K562 (cell line): ENCODE results near the gene CCR5AS.

ENCODE experiments used
- ATF7 ChIP-seq: fragments of 450-650 bp; IDR thresholded peaks from 2 replicates; pipeline ENCODE4 v1.7.1; 2014; ENCODE audit warnings: mild to moderate bottlenecking, moderate library complexity
- BRF1 ChIP-seq: IDR thresholded peaks from 3 replicates; pipeline ENCODE4 v1.6.1; 2011; ENCODE audit warnings: borderline replicate concordance, mild to moderate bottlenecking; ENCODE audit not compliant: insufficient read length; ENCODE audit errors: extremely low read depth
- CREB3L1 ChIP-seq: fragments of 450-650 bp; IDR thresholded peaks from 2 replicates; pipeline ENCODE4 v1.6.1; 2014; ENCODE audit warnings: low read depth, mild to moderate bottlenecking, moderate library complexity, borderline replicate concordance
- JUN ChIP-seq, 2 experiments: sonication (generic) in 1 of 2; formaldehyde crosslinking in 1 of 2; IDR thresholded peaks; 2 replicates each; pipeline versions ENCODE4 v1.6.1 to v1.8.0; 2012 to 2022; ENCODE audit warnings: borderline replicate concordance in 2 of 2, mild to moderate bottlenecking in 2 of 2, improper control_type of control experiment in 1 of 2, low read depth in 1 of 2, low read length in 1 of 2, missing genetic modification reagents in 1 of 2
- NBN ChIP-seq: fragments of 450-650 bp; IDR thresholded peaks from 2 replicates; pipeline ENCODE4 v1.6.1; 2016; ENCODE audit warnings: low read depth, mild to moderate bottlenecking
- NFIX ChIP-seq: fragments of 250-450 bp; sonication (Bioruptor Pico); IDR thresholded peaks from 2 replicates; pipeline ENCODE4 v1.4.0; 2020; ENCODE audit warnings: low read depth, mild to moderate bottlenecking, moderate library complexity
- SMARCE1 ChIP-seq: fragments of 450-650 bp; IDR thresholded peaks from 2 replicates; pipeline ENCODE4 v1.7.1; 2016; ENCODE audit warnings: mild to moderate bottlenecking
- YY1 ChIP-seq, 3 experiments: IDR thresholded peaks; 2 replicates each; pipeline ENCODE4 v1.6.1; 2011; ENCODE audit warnings: low read length in 2 of 3, mild to moderate bottlenecking in 2 of 3, moderate library complexity in 2 of 3, borderline replicate concordance in 1 of 3, control low read depth in 1 of 3, low read depth in 1 of 3; ENCODE audit not compliant: insufficient read depth in 3 of 3, insufficient replicate concordance in 2 of 3, control insufficient read depth in 1 of 3, insufficient read length in 1 of 3; ENCODE audit errors: extremely low read depth in 1 of 3
- ZNF512 ChIP-seq: IDR thresholded peaks from 2 replicates; pipeline ENCODE4 v1.6.1; 2016; ENCODE audit warnings: missing genetic modification characterization, missing compliant biosample characterization
- ZNF584 ChIP-seq: fragments of 200-800 bp; sonication (Bioruptor generic); IDR thresholded peaks from 2 replicates; pipeline ENCODE4 v1.6.1; 2016; ENCODE audit warnings: low read depth, mild to moderate bottlenecking, missing genetic modification characterization, missing compliant biosample characterization
- TF ChIP-seq, protein P1 (sequence below): IDR thresholded peaks from 2 replicates; pipeline ENCODE4 v1.6.1; 2014; ENCODE audit warnings: antibody characterized with exemption
- TF ChIP-seq, protein P2 (sequence below): sonication (generic); formaldehyde crosslinking; IDR thresholded peaks from 2 replicates; pipeline ENCODE4 v1.9.0; 2022; ENCODE audit warnings: mild to moderate bottlenecking, missing genetic modification reagents
- TF ChIP-seq, protein P3 (sequence below): fragments of 250-450 bp; sonication (Bioruptor Pico); IDR thresholded peaks from 2 replicates; pipeline ENCODE4 v1.6.1; 2021; ENCODE audit warnings: mild to moderate bottlenecking
- TF ChIP-seq, protein P4 (sequence below): fragments of 250-450 bp; sonication (Bioruptor Pico); IDR thresholded peaks from 2 replicates; pipeline ENCODE4 v1.8.0; 2022; ENCODE audit warnings: inconsistent platforms

Gene CCR5AS

GRCh38 chr3:46393554-46394434 lies 13.1 kb downstream of the CCR5AS start (continued):
- TF ChIP-seq ZNF584 (CRISPR knock-in tag) (no peak), NFIX (no peak), ZNF512 (tag) (peak; percentile 56; the same call in 1 of the 2 replicates), JUN (IDR thresholded peaks at IDR 0.05; ENCODE audit: borderline replicate concordance, low read depth, low read length) (0 out of 2 replicates have a peak, but pooled peaks have one; percentile 31), JUN (CRISPR knock-in tag; IDR thresholded peaks at IDR 0.05; ENCODE audit: borderline replicate concordance) (no peak), SMARCE1 (0 out of 2 replicates have a peak, but pooled peaks have one; percentile 24), ATF7 (peak; percentile 78), YY1 (IDR thresholded peaks at IDR 0.05; ENCODE audit: borderline replicate concordance in 1 of 3, control insufficient read depth in 1 of 3, extremely low read depth in 1 of 3, insufficient read depth in 3 of 3, insufficient read length in 1 of 3, insufficient replicate concordance in 2 of 3, low read depth in 1 of 3, low read length in 2 of 3) (no peak), CREB3L1 (peak; percentile 37; the same call in 1 of the 2 replicates), NBN (0 out of 2 replicates have a peak, but pooled peaks have one; percentile 40), BRF1 (no peak)
- TF ChIP-seq, protein P1, sequence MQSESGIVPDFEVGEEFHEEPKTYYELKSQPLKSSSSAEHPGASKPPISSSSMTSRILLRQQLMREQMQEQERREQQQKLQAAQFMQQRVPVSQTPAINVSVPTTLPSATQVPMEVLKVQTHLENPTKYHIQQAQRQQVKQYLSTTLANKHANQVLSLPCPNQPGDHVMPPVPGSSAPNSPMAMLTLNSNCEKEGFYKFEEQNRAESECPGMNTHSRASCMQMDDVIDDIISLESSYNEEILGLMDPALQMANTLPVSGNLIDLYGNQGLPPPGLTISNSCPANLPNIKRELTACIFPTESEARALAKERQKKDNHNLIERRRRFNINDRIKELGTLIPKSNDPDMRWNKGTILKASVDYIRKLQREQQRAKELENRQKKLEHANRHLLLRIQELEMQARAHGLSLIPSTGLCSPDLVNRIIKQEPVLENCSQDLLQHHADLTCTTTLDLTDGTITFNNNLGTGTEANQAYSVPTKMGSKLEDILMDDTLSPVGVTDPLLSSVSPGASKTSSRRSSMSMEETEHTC, result peak; percentile 52; the same call in 1 of the 2 replicates
- TF ChIP-seq, protein P2, sequence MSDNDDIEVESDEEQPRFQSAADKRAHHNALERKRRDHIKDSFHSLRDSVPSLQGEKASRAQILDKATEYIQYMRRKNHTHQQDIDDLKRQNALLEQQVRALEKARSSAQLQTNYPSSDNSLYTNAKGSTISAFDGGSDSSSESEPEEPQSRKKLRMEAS (CRISPR knock-in tag), result peak; percentile 66
- TF ChIP-seq, protein P3, sequence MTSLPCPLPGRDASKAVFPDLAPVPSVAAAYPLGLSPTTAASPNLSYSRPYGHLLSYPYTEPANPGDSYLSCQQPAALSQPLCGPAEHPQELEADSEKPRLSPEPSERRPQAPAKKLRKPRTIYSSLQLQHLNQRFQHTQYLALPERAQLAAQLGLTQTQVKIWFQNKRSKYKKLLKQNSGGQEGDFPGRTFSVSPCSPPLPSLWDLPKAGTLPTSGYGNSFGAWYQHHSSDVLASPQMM (CRISPR knock-in tag), result no peak
- TF ChIP-seq, protein P4, sequence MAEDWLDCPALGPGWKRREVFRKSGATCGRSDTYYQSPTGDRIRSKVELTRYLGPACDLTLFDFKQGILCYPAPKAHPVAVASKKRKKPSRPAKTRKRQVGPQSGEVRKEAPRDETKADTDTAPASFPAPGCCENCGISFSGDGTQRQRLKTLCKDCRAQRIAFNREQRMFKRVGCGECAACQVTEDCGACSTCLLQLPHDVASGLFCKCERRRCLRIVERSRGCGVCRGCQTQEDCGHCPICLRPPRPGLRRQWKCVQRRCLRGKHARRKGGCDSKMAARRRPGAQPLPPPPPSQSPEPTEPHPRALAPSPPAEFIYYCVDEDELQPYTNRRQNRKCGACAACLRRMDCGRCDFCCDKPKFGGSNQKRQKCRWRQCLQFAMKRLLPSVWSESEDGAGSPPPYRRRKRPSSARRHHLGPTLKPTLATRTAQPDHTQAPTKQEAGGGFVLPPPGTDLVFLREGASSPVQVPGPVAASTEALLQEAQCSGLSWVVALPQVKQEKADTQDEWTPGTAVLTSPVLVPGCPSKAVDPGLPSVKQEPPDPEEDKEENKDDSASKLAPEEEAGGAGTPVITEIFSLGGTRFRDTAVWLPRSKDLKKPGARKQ (CRISPR knock-in tag), result no peak
